ENCODE measurements around the gene OPTC.

OPTC gene

GRCh38 chr1:203539831-203540546, 46.0 kb downstream of the OPTC start:
- DNase-seq = no peak

- no peak for DNase-seq
Measured at GRCh38 chr1:203544485-203544884, 50.5 kb downstream of the OPTC start.

DNA sequence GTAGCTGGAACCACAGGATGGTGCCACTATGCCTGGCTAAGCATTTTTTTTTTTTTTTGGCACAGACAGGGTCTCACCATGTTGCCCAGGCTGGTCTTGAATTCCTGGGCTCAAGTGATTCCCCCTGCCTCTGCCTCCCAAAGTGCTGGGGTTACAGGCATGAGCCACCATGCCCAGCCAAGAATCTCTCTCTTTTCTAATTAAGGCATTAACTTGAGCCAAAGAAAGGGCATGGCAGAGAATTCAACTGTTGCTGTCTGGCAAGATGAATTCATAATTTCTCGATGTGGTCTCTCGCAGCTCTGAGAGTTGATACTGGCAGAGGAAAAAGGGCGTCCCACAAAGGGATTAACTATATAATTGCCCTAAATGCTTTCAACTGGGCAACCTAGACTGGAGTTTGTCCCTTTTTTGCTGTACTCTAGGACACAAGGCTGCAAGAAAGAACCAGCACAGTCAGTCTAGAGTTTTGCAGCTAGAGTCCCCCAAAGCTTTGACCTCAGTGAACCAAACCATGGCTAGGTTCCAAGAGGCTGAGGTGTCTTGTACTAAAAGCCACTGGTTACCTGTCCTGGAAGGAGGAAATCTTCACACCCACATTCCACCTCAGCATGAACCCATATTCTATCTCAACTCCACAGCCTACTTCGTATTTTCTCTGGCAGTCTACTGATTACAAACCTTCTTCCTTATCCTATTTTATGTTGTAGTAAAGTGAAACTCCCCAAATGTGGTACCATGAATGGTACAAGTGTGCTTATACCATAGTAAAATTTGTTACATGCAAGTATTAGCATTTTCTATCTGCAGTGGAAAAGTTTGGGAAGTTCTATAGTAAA, 51.2 kb downstream of the OPTC start:
- DNase-seq = no peak

- no peak for DNase-seq
Measured at GRCh38 chr1:203546274-203546673, 52.3 kb downstream of the OPTC start.

- DNase-seq = no peak
Measured at GRCh38 chr1:203547147-203547546, 53.2 kb downstream of the OPTC start.

DNA sequence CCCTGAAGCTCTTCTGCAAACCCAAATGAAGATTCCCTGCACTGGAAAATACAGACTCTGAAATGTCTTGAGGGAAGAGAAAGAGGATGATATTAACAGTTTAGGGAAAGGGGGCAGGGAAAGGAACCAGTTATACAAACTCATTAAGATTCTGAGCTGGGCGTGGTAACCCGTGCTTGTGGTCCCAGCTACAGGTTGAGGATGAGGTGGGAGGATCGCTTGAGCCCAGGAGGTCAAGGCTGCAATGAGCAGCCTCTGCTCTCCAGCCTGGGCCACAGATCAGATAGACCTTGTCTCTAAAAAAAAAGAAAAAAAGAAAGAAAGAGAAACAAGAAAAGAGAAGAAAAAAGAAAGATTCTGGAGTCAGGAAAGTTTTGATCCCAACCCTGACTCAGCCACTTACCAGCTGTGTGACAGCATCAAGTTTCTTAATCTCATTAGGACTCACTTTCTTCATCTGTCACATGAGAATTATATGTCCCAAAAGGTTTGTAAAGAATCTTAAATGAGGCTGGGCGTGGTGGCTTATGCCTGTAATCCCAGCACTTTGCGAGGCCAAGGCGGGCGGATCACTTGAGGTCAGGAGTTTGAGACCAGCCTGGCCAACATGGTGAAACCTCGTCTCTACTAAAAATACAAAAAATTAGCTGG, 53.9 kb downstream of the OPTC start:
- DNase-seq = no peak

DNA sequence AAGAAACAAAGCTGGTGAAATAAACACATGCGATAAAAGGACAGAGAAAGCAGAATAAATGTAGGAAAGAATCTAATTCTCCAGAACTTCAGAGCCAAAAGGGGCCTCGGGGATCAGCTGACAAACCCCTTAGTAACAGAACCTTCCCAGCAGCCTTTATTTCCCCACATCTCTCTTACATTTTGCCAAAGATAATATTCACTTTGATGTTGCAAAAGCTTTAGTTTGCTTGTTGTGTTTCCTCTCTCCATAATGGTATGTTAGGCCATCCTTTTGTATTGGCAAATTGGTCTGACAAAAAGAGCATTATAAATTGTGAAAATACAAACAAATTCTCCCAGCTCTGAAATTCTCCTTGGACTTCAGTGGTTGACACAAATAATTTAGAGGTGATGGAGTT, 54.9 kb downstream of the OPTC start:
- peak; percentile 35 for DNase-seq

GRCh38 chr1:203549309-203549708, 55.4 kb downstream of the OPTC start:
- no peak for DNase-seq

DNA sequence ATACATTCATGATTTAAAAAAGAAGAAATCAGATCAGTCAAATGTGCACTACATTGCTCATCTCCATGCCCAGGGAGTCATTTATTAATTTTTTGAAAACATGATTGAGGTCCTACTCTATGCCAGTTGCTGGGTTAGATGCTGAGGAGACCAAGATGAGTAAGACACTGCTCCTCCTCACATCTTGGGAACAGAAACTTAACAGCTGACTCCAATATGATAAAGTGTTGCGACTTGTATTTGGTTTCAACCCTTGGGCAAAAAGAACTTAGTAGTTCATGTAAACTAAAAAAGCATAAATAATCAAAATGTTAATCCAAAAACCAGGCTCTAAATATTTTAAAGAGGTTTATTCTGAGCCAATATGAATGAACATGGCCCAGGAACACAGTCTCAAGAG, 56.9 kb downstream of the OPTC start:
- DNase-seq = no peak

DNA sequence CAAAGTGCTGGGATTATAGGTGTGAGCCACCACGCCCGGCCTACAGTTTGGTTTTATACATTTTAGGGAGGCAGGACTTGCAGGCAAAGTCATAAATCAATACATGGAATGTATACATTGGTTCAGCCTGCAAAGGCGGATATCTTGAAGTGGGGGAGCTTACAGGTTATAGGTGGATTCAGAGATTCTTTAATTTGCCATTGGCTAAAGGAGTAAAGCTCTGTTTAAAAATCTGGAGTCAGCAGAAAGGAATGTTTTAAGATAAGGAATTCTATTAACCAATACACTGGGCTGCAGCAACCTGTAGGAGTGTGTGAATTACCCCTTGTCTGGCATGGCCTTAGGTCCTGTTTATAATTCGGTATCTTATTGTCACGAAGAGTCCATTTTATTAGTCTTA, 57.6 kb downstream of the OPTC start:
- DNase-seq = no peak

DNA sequence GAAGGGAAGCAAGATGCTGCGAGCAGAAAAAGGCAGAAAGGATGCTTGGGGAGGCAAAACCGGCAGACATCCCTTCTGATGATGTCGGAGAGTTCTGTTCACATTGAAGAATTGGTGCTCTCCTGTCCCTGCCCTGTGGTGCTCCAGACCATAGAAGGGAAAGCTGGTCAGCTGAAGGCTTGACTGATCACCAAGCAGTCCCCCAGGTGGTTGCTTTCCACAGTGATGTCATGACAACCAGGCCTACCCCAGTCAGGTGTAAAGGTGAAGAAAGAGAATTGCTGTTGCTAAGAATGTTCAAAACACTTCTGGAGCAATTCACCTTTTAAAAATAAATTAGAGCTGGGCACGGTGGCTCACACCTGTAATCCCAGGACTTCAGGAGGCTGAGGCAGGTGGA, 59.5 kb downstream of the OPTC start:
- no peak for DNase-seq

DNA sequence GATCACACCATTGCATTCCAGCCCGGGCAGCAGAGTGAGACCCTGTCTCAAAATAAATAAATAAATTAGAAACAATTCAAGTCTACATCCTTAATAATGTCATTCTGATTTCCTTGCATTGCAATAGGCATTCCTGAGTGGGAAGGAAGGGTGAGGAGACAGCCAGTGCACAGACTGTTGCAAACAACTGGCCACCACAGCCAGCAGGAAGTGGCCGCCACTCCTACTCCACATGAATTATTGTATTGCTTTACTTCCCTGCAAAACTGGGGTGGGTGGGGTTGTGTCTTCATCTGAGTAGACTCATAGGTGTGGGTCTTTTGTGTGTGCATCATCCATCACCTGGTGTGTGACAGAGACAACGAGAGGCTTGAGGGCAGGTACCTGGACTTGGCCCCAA, 60.1 kb downstream of the OPTC start:
- no peak for DNase-seq

GRCh38 chr1:203555076-203555475, 61.1 kb downstream of the OPTC start:
- peak; percentile 41 for DNase-seq

DNA sequence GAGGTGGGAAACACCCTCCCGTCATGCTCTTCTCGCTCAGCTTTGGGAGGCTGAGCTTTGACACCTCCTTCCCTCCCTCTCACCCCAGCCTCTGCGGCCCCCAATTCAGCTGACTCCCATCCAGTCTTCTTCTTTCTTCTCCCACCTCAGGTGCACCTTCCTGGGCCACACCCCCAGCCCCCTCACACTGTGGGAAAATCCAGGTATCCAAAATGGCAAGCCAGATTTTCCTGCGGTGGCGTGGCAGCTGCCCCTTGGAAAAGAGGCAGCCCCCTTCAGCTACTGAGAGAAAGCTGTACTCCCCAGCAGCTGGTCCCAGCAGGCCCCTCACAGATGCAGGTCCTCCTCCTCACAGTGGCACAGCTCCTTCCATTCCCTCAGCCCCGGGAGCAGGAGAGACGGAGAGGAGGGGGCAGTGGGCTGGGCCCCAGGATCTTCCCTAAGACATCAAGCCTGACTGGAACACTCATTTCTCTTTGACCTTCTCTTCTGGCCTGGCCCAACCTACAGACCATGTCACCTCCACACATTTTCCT, 61.6 kb downstream of the OPTC start:
- DNase-seq = peak; percentile 66

GRCh38 chr1:203556047-203556851, 62.3 kb downstream of the OPTC start:
- DNase-seq = peak; percentile 79

GRCh38 chr1:203557390-203557789, 63.4 kb downstream of the OPTC start:
- DNase-seq = no peak

GRCh38 chr1:203558064-203558760, 64.3 kb downstream of the OPTC start:
- peak; percentile 27 for DNase-seq
